NCI-H82 (cell line): ENCODE measurements around the gene DOCK9.

Source experiments
- DNase-seq: peaks from one replicate; lab custom pipeline; 2025; lab: John Stamatoyannopoulos, UW

Gene DOCK9

DNA sequence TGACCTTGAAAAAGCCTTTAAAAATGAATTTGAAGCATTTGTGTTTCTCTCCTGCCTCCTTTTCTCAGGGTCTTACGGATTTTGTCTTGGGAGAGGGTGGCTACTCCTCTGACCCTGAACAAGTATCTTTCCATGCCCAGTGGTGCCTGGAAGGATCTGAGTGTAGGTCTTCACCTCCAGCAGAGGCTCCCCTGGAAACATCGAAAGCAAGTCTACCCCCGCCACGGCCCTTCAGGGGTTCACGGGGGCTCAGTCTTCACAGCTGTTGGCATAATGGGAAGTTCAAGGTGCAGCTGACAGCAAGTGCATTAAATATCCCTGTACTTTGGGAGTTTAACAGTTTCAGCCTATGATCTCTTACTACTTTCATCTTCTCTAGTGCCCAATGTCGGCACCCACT lies 182.6 kb downstream of the DOCK9 start:
- no peak for DNase-seq

DNA sequence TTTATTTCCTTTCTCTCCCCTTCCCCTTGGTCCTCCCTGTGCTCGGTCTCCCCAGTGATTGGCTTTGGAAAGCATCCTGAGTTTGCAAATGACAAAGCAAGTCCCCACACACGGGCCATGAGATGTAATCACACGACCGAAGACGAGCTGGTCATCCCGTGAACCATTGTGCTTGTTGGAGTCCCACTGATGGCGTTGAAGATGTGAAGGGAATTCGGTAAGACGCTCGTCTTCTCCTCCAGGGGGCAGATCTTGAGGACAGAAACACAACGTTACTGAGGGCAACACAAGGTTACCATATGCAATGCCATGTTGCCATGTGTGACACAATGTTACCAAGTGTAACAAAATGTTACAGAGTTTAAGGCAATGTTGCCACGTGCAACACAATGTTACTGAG lies 183.4 kb downstream of the DOCK9 start:
- no peak for DNase-seq

DNA sequence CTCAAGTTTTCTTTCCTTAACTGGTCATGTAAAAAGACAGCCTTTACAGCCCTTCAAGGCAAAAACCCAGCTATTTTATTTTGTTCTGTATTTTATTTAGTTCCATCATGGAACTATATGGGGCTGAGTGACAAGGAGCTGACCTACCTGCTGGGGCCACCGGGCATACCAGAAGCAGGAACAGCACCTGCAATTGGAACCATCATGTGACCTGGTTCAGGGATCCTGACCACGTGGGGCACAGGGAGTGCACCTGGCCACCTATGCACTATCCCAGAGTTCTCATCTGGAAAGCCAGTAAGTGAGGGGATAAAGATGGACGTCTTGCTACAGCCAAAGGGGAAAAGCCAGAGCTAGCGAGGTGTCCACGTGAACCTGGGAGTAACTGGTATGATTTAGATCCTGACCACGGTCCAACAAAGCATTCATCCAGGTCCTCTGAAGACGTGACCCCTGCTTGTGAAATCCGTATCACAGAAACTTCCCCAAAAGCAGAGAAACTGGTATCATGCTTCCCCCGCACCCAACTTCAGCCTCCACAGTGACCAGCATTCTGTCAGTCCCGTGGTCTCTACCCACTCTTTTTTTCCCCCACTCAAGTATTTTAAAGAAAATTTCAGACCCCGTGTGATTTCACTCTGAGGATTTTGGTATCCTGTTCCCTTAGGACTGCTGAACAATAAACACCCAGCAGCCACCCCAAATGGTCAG lies 184.9 kb downstream of the DOCK9 start:
- DNase-seq, result no peak

GRCh38 chr13:98792321-98792720 lies 185.5 kb downstream of the DOCK9 start:
- no peak for DNase-seq

GRCh38 chr13:98791611-98792010 lies 186.3 kb downstream of the DOCK9 start:
- DNase-seq, result no peak

DNA sequence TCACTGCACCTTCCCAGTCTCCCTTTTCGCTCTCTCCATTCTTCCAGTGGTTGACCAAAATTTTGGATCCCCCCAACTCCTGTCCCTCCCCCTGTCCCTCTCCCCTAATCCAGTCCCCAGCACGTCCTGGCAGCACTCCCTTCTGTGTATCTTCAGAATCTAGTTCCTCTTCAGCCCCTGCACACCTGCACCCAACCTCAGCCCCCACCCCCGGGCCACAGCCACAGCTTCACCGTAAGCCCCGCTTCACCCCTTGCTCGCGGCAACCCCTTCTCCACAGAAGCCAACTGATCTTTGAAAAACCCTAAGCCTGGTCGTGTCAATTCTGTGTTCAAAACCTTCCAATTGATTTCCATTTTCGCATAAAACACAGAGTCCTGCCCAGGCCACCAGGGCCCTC lies 189.9 kb downstream of the DOCK9 start:
- DNase-seq, result no peak

- no peak for DNase-seq
Observed at GRCh38 chr13:98787173-98787572, 190.7 kb downstream of the DOCK9 start.

DNA sequence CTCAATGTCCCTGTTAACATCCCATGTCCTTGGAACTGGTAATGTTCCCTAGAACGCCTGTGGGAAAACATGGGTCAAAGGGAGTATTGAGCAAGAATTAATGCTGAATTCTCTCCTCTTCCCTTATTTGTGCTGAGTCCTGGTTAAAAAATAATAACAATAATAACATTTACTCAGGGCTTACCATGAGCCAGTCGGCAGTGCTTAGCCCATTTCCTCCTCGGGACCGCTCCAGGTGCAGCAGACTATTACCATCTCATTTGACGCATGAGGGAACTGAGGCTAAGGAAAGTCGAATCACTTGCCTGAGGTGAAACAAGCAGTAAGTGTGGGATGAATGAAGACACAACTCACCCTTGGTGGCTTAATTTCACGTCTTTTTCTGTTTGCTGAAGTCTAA lies 191.8 kb downstream of the DOCK9 start:
- no peak for DNase-seq

DNA sequence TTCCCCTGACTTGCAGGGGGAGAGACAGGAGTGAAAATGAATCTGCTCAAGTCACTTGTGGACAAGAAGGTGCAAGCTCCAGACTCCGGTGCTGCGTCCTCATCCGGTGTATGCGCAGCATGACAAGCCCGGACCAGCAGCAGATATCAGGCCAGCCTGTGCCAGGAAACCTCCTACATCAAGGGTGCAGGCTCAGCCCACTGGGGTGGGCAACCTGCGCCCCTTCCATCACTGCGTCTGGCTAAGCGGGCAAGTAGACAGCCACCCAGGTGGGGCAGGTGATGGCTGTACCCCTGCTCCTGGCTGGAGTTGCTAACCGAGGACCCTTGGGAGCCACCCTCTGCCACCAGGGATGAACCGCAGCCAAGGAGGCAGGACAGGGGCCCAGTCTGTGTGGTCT lies 192.5 kb downstream of the DOCK9 start:
- no peak for DNase-seq

- no peak for DNase-seq
Observed at GRCh38 chr13:98784666-98785065, 193.2 kb downstream of the DOCK9 start.

DNA sequence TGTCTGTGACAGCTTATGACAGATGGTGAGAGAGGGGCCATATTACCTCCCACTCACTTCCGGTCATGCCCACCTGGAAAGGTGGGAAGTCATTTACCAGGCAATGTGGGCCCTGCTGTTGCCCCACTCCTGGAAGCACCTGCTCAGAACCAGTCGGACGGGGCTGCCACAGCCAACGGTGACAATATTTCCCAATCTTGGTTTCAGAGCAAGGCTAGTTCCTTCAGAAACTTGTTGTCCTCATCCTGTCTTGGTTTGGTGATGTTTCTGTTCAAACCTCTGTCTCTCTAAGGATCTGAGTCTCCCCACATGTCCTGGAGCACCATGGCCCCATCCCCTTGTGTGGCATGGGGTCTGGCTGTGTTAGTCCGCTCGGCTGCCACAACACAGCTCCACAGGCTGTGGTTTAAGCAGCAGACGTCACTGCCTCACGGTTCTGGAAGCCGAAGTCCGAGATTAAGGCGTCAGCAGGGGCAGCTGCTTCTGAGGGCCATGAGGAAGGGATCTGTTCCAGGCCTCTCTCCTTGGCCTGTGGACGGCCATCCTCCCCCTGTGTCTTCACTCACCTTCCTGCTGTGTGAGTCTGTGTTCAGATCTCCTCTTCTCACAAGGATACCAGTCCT lies 193.9 kb downstream of the DOCK9 start:
- DNase-seq, result no peak

DNA sequence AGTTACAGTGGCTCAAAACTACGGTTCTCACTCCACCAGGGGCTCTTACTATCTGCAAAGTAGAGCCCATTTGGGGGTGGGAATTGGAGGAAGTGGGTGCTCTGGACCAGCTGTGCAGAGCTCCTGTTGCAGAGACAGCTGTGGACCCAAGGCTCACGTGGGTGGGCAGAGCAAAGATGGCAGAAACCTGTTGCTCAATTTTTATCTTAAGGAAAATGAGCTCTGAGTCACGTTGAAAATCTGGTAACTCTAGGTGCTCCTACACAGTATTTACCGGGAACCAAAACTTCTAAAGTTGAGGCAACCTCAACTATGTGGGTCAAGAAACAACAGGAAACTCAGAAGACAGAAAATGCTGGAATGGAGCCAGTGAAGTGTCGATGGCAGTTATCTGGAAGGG lies 195.2 kb downstream of the DOCK9 start:
- no peak for DNase-seq

DNA sequence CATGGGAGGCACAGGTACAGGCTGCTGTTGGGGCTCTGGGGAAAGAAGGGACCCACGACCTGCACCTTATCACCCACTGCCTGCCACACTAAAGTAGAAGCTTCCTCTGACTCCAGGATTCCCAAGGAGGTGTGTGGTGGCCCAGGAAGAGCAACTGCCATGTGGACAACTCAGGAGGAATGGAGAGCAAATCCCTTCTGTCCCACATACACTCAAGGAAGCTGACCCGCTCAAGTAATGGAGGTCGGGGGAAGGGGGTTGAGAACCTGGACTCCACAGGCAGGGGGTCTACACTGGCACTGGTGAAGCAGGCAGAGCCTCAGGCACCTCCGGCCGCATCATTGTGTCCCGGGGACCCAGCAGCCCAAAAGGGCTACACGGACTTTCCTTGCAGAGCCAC lies 196.0 kb downstream of the DOCK9 start:
- DNase-seq, result no peak

GRCh38 chr13:98781470-98781869 lies 196.4 kb downstream of the DOCK9 start:
- no peak for DNase-seq

- DNase-seq, result no peak
Observed at GRCh38 chr13:98781045-98781444, 196.8 kb downstream of the DOCK9 start.

DNA sequence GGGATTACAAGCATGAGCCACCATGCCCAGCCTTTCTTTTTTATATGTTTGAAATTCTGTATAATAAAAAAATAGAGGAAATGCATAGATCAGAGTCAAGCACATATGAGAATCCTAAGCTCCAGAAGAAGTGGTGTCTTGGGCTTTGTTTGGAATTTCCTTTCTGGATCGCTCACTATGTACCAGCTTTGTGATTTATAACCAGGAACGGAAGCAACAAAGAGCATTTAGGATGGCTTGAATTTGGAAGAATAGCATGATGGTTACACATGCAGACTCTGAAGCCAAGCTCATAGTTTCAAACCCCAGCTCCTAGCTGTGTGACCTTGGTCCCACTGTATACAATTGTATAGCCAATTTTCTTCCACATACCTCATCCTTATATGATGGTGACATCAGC lies 197.4 kb downstream of the DOCK9 start:
- no peak for DNase-seq

GRCh38 chr13:98779695-98780094 lies 198.2 kb downstream of the DOCK9 start:
- DNase-seq, result no peak

- no peak for DNase-seq
Observed at GRCh38 chr13:98778749-98779148, 199.1 kb downstream of the DOCK9 start.

GRCh38 chr13:98776644-98777043 lies 201.2 kb downstream of the DOCK9 start:
- no peak for DNase-seq

GRCh38 chr13:98775844-98776598 lies 201.8 kb downstream of the DOCK9 start:
- DNase-seq, result no peak

GRCh38 chr13:98775386-98775785 lies 202.5 kb downstream of the DOCK9 start:
- DNase-seq, result no peak

DNA sequence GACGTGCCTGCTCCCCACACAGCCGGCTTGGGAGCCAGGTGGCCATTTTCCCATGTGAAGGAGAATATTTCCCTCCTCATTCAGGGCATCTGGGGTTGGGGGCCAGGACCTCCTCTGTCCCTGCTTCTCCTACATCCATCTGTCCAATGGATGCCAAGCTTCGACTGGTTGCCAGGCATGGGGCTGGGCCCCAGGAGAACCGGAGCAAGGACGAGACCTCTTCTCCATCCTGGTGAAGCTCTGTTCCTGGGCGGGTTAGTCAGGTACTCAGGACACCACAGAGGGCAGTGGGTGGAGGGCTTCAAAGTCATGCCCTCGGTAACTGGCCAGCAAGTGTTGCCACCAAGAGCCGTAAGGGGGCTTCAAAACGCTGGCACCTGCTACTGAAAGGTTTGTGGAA lies 203.1 kb downstream of the DOCK9 start:
- no peak for DNase-seq

GRCh38 chr13:98773921-98774320 lies 203.9 kb downstream of the DOCK9 start:
- DNase-seq, result no peak
